Uterus (tissue), 4 donors: Measurements from ENCODE around the gene TUBGCP5. TPM values are rescaled to one million over a fixed set of nuclear protein-coding genes. Genes with fewer than 3 reads are reported as not detected.

Experiments used
- DNase-seq, 2 donors: peaks; one replicate each; pipeline ENCODE4 v3.0.0-alpha.2; 2019 to 2020
- H3K27ac ChIP-seq, 2 donors: fragments of 200-600 bp; sonication (generic); 1 replicate in 1 of 2; 2 replicates in 1 of 2; pipeline ENCODE4 v1.5.1; 2016 to 2018
- H3K27me3 ChIP-seq, 2 donors: fragments of 200-600 bp; sonication (generic); one replicate each; pipeline ENCODE4 v1.5.1; 2018 to 2019; ENCODE audit warnings: control low read depth in 1 of 2
- H3K36me3 ChIP-seq, 2 donors: fragments of 200-600 bp; sonication (generic); one replicate each; pipeline ENCODE4 v1.5.1; 2019; ENCODE audit warnings: control low read depth in 1 of 2
- H3K4me1 ChIP-seq, 2 donors: fragments of 200-600 bp; sonication (generic); one replicate each; pipeline ENCODE4 v1.5.1; 2018 to 2019; ENCODE audit warnings: control low read depth in 1 of 2
- H3K4me3 ChIP-seq, 2 donors: fragments of 200-600 bp; sonication (generic); 1 replicate in 1 of 2; 2 replicates in 1 of 2; pipeline ENCODE4 v1.5.1; 2018 to 2019; ENCODE audit warnings: mild to moderate bottlenecking in 1 of 2
- H3K9me3 ChIP-seq, 2 donors: fragments of 200-600 bp; sonication (generic); one replicate each; pipeline ENCODE4 v1.5.1; 2019; ENCODE audit warnings: control low read depth in 1 of 2
- POLR2A ChIP-seq, 2 donors: fragments of 450-650 bp; IDR thresholded peaks; one replicate each; pipeline ENCODE4 v1.6.1; 2016; ENCODE audit warnings: antibody characterized with exemption in 2 of 2, mild to moderate bottlenecking in 1 of 2, moderate library complexity in 1 of 2
- intact Hi-C: fragments of 100-400 bp; cut with DNase I; formaldehyde crosslinking; loops from one replicate; pipeline ENCODE4 v1.15.1; 2023; ENCODE audit warnings: low total_unique reads
- total RNA-seq, 4 donors: library from RNA; depleted of rRNA in 3 of 4; stranded (reverse); fragments of >200 nt in 3 of 4; gene quantifications; one replicate each; pipeline versions ENCODE4 v1.1.0 to v1.2.4, GENCODE V29; 2014 to 2023
- TF ChIP-seq, protein P1 (sequence below), 4 experiments: fragments of 200-600 bp in 2 of 4; fragments of 450-650 bp in 2 of 4; sonication (generic) in 2 of 4; IDR thresholded peaks; one replicate each; pipeline ENCODE4 v1.5.1; 2016 to 2019; ENCODE audit warnings: antibody characterized with exemption in 4 of 4, mild to moderate bottlenecking in 2 of 4, moderate library complexity in 1 of 4
- donor health status: DM: yes; HTN: yes; CAD: no.

TUBGCP5 gene
- total RNA-seq, 4 donors from 2014 or later = 12.3 to 41.1 (median 19.5) TPM

DNA sequence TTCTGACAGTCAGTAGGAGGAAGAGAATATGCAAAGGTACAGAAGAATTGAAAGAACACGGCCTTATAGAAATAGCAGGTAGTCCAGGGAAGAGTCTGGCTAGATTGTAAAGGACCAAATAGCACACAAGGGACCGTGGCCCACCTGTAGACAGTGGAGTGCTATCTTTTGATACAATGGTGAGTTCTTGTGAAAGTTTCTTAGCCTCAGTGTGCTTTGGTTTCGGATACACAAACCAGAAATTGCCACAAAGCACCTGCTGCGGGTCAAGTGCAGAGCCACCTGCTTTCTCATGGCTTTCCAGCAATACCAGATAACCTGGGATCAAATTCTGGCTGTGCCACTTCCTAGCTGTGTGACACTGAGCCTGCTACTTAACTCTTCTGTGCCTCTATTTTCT, 36.6 kb upstream of the TUBGCP5 start:
- TF ChIP-seq, protein P1, sequence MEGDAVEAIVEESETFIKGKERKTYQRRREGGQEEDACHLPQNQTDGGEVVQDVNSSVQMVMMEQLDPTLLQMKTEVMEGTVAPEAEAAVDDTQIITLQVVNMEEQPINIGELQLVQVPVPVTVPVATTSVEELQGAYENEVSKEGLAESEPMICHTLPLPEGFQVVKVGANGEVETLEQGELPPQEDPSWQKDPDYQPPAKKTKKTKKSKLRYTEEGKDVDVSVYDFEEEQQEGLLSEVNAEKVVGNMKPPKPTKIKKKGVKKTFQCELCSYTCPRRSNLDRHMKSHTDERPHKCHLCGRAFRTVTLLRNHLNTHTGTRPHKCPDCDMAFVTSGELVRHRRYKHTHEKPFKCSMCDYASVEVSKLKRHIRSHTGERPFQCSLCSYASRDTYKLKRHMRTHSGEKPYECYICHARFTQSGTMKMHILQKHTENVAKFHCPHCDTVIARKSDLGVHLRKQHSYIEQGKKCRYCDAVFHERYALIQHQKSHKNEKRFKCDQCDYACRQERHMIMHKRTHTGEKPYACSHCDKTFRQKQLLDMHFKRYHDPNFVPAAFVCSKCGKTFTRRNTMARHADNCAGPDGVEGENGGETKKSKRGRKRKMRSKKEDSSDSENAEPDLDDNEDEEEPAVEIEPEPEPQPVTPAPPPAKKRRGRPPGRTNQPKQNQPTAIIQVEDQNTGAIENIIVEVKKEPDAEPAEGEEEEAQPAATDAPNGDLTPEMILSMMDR (IDR thresholded peaks at IDR 0.05) = no peak
- TF ChIP-seq POLR2A (IDR thresholded peaks at IDR 0.05) = no peak
- no peak for DNase-seq
- Histone ChIP-seq H3K4me1 (no peaks in the 10 kb centered on the region), H3K36me3 (no peaks in the 10 kb centered on the region), H3K9me3 (no peaks in the 10 kb centered on the region), H3K4me3 (no peak overlapping the region), H3K27ac (no peak overlapping the region), H3K27me3 (no peaks in the 10 kb centered on the region)
- intact Hi-C loops = no loop called here

DNA sequence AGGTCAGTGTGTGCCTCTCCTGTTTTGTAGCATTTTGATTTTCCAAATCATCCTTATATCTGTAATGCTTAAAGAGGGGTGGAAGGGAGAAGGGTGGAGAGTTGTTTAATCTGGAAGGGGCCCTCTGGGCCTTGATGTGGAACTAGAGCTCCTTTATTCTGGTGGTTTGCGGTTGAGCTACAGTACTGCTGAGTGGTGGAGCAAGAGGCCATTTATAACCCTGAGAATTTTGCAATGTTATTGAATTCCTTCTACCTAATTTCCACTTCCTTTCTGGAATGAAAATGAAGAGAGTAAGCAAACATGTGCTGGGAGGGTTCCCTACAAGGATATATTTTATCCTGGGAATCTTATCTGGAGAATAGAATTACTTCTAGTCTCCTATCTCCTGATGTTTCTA, 35.3 kb upstream of the TUBGCP5 start:
- Histone ChIP-seq H3K27me3 (no peaks in the 10 kb centered on the region), H3K4me1 (no peaks in the 10 kb centered on the region), H3K9me3 (no peaks in the 10 kb centered on the region), H3K4me3 (no peak overlapping the region), H3K27ac (no peak overlapping the region), H3K36me3 (no peaks in the 10 kb centered on the region)
- TF ChIP-seq, protein P1 (IDR thresholded peaks at IDR 0.05) = no peak
- TF ChIP-seq POLR2A (IDR thresholded peaks at IDR 0.05) = no peak
- no peak for DNase-seq
- intact Hi-C loops = no loop called here

DNA sequence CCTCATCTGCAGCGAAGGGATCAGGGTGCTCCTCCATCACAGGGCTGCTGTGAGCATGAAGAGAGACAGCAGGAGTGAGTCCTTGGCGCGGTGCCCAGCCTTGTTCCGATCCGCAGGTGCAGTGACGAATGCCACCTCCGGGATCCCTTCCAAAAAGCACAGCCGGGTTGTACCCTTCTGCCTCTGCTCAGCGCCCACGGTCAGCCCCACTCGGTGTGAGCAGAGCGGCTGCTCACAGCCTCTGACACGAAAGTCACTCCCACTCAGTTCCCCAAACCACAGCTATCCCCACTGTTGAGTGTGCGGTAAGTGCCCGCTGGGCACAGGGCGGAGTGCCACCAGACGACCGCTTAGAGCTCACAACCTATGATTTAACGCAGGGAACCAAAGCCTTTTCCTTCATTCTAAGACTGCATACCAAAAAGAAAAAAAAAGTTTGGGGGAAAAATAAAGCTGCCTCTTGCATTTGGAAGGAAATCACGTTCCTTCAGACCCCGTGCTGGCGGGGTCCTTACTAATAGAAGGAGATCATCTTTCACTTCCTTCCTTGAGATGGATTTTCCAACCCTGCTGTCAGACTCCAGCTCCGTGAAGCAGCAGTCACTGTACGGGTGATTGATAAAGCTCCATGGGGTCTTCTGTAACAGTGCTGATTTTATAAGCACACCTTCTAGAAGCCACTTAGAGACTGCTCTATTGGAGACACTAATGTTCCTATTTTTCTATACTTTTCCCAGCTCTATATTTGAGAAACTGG, 34.7 kb upstream of the TUBGCP5 start:
- no peaks in the 10 kb centered on the region for H3K4me1 ChIP-seq
- no peaks in the 10 kb centered on the region for H3K9me3 ChIP-seq
- H3K27me3 ChIP-seq = no peaks in the 10 kb centered on the region
- DNase-seq = no peak
- no peak overlapping the region for H3K27ac ChIP-seq
- no peak overlapping the region for H3K4me3 ChIP-seq
- no peaks in the 10 kb centered on the region for H3K36me3 ChIP-seq
- intact Hi-C loops = no loop called here
- TF ChIP-seq, protein P1 (IDR thresholded peaks at IDR 0.05) = no peak
- TF ChIP-seq POLR2A (IDR thresholded peaks at IDR 0.05) = no peak

DNA sequence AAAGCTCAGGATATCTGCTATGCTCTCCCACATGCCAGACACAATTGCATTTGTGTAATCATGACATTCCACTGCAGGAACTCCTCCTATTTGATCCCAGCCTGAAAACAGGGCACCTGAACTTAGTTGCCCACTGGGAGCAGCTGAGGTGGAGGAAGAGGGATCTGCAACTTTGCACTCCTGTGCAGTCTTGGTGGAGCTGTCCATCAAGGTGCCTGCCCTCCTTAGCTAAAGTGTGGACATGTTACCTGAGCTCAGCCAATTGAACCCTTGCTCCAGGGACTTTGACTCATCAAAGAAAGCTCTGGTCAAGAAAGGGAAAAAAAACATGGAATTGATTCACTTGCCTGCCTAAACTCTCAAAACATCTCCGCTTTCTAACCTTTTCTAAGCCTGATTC, 33.3 kb upstream of the TUBGCP5 start:
- H3K27ac ChIP-seq = no peak overlapping the region
- TF ChIP-seq, protein P1 (IDR thresholded peaks at IDR 0.05) = no peak
- TF ChIP-seq POLR2A (IDR thresholded peaks at IDR 0.05) = no peak
- H3K4me3 ChIP-seq = no peak overlapping the region
- no peak for DNase-seq
- no peaks in the 10 kb centered on the region for H3K36me3 ChIP-seq
- intact Hi-C loops = no loop called here
- H3K9me3 ChIP-seq = no peaks in the 10 kb centered on the region
- no peaks in the 10 kb centered on the region for H3K4me1 ChIP-seq
- no peaks in the 10 kb centered on the region for H3K27me3 ChIP-seq

DNA sequence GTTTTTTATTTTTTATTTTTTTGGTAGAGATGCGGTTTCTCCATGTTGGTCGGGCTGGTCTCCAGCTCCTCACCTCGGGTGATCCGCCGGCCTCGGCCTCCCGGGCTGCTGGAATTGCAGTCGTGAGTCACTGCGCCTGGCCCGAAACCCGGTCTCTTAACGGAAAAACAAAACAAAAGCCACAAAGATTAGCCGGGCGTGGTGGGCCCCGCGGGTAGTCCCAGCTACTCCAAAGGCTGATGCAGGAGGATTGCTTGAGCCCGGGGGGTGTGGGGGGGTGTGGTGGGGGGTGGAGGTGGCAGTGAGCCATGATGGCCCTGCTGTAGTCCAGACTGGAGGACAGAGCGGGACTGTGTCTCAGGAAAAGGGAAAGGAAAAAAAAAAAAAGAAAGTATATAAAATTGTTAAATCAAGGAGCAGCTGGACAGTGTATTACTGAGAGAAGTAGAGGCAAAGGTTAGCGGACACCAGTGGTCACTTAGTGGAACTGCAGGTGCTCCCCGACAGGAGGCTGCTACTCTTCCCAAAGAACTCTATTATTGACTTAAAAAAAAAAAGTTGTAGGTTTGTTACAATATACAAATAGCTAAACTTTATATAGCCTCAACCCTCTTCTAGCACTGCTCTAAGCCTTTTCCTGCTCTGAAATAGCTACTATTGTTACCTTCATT, 30.3 kb upstream of the TUBGCP5 start:
- Histone ChIP-seq H3K4me3 (no peak overlapping the region), H3K36me3 (no peaks in the 10 kb centered on the region), H3K9me3 (no peaks in the 10 kb centered on the region), H3K27me3 (no peaks in the 10 kb centered on the region), H3K27ac (no peak overlapping the region), H3K4me1 (no peaks in the 10 kb centered on the region)
- no peak for DNase-seq
- TF ChIP-seq, protein P1 (IDR thresholded peaks at IDR 0.05) = no peak
- TF ChIP-seq POLR2A (IDR thresholded peaks at IDR 0.05) = no peak
- intact Hi-C loops = no loop called here
